ENCODE measurements around the gene INPP1.

INPP1 gene

DNA sequence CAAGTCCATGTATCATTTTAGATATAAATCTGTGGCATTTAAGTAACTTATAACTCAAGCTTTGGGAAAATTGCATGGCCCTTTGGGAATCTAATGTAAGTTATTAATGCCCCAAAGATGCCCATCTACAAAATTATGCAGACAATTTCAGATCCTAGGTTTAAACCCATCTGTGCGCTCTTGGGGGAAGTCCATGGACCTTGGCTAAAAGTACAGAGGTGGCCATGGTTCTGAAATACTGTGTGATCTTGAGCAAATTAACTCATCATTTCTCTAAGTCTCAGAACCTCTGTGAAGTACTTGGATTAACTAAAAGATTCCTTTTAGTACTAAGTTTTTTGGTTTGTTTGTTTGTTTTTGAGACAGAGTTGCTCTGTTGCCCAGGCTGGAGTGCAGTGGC lies 19.5 kb downstream of the INPP1 start:
- DNase-seq (ENCODE audit: low spot score), result no peak

DNA sequence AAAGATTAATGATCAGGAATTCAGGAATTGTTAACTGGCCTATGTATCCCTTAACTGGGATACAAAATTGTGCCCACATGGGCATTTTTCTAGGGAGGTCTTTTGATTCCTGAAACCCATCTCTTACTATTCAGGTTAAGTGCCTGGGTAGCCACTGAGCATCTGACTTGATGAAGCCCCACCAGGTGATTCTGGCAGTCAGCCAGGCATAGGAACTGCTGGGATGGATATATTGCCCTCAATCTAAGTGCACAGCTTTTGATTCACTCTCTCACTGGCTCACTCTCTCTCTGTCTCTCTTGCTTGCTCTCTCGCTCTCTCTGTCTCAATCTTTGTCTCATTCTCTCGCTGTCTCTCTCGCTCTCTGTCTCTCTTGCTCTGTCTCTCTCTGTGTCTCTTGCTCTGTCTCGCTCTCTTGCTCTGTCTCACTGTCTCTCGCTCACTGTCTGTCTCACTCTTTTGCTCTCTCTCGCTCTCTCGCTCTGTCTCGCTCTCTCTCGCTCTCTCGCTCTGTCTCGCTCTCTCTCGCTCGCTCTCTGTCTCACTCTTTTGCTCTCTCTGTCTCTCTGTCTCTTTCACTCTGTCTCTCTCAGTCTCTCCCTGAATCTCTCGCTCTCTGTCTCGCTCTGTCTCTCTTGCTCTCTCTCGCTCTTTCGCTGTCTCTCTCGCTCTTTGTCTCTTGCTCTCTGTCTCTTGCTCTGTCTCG lies 22.3 kb downstream of the INPP1 start:
- DNase-seq (ENCODE audit: low spot score), result no peak

DNA sequence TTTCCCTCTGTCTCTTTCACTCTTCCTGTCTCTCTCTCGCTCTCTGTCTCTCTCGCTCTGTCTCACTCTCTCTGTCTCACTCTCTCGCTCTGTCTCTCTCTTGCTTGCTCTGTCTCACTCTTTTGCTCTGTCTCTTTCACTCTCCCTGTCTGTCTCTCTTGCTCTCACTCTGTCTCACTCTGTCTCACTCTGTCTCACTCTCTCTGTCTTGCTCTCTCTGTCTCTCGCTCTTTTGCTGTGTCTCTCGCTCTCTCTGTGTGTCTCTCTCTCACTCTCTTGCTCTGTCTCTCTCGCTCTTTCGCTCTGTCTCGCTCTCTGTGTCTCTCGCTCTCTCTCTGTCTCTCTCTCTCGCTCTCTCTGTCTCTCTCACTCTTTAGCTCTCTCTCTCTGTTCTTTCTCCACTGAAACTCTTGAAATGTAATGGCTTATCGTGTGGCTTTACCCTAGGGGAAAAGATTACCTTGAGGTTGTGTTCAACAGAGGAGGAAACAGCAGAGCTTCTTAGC lies 22.9 kb downstream of the INPP1 start:
- DNase-seq (ENCODE audit: low spot score), result no peak

DNA sequence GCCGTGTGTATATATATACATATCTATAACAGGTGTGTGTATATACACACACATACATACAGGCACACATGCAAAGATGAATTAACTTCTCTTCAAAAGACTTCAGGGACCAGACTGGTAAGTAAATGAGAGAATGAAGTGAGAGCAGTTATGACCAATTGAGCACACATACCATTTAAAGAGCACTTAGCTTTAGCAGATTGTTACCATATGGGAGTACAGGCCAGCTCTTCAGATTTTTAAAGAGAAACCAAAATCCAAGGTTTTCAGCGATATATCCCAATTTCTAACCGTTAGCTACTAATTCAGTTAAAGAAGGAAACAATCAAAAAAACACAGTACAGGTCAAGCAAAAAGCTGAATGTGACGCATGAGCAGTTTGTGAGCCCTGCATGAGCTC lies 23.7 kb downstream of the INPP1 start:
- DNase-seq (ENCODE audit: low spot score), result no peak

DNA sequence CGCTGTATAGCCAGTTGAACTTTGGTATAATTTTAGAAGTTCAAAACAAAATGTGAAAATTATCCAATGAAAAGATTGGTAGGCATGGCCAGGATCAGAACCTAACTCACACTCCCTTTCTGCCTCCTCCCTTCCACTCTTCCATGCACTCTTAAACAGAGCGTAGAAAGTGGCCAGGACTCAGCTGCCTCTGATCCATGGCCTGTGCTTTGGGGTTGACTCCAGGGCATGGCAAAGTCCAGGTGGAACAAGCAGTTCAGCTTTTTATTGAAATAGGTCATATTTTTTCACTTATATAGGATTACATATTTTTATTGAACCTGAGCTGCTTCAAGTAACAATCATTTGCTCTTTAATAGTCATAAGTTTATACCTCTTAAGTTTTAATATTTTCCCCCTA lies 26.2 kb downstream of the INPP1 start:
- DNase-seq (ENCODE audit: low spot score), result no peak

DNA sequence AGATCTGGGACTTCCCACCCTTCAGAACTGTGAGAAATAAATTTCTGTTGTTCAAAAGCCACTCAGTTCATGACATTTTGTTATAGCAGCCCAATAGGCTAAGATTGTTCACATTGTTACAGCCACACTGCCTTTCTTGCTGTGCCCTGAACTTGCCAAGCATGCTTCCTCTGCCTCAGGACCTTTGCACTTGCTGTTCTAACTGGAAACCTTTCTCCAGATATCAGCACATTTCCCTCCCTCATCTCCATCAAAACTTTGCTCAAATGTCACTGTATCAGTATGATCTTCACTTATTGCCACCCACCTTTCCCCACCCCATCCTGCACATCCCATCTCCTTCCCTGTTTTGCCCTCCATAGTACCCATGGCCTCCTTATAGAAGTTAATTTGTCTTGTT lies 32.7 kb downstream of the INPP1 start:
- DNase-seq (ENCODE audit: low spot score), result no peak

DNA sequence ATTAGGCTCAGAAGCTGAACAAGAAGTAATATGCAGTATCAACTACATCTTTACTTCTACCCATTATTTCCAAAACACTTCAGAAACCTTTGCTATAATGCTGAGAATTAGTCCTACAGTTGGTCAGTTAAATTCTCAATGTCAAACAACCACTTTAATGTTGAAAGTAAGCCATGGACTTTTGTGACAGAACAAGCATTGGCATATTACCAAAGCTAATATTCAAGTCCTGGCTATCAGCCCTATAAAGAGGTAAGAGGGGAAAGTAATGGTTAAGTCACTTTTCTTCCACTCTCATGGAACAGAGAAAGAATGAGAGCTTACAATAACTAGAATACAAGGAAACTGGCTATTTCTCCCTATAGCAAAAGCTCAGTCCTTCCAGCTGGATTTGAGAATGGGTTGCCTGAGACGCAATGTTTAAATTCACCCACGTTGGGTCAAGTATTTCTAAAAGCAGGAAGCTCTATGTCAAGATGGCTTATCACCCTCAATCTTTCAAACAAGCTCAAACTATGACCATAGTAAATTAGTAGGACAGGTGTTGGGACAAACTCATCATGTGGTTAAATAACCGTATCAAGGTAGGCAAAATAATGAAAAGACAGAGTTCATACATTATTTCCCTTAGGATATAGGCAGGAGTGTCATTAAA lies 33.3 kb downstream of the INPP1 start:
- DNase-seq (ENCODE audit: low spot score), result no peak

DNA sequence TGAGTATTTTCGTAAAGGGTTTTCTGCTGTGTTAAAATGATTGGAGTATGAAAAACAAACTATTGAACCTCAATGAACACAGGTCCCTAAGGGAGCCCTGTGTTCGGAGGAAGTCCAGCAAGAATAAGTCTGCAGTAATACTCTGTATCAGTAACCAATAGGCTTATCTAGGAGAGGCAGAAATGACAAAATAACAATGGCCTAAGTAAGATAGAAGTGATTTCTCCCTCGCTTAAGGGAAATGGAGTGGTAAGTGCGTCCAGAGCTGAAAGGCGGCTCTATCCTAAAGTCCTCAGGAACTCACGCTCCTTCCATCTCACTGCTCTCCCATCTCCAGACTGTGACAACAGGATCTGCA lies 35.5 kb downstream of the INPP1 start:
- no peak for DNase-seq (ENCODE audit: low spot score)

DNA sequence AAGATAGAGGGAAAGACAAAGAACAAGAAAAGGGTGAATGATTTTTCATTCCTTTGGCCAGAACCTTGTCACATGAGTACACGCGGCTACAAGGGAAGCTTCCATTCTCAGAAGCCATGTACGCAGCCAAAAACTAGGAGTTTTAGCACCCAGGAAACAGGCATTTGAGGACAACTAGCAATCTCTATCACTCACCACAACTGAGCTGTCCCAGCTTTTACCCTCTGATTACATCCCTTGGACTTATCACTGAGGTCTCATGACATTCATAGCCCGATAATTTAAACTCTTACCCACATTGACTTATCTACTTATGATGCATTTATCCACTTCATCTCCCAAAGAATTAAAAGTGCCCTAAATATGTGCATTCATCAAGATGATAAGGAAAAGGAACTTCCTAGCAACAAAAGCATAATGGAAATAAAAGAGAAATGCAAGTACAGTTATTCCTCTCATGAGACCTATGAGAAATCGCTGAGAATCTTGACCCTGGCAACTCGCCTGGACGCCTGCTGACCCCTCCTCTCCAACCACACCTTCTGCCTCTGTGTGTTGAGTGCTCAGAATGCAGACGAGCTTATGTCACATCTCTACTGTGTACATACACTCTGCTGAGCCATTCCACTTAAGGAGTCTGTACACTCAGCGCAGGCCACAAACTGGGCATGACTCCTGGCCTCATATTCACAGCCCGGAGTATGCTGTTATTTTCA lies 36.0 kb downstream of the INPP1 start:
- DNase-seq (ENCODE audit: low spot score), result no peak

DNA sequence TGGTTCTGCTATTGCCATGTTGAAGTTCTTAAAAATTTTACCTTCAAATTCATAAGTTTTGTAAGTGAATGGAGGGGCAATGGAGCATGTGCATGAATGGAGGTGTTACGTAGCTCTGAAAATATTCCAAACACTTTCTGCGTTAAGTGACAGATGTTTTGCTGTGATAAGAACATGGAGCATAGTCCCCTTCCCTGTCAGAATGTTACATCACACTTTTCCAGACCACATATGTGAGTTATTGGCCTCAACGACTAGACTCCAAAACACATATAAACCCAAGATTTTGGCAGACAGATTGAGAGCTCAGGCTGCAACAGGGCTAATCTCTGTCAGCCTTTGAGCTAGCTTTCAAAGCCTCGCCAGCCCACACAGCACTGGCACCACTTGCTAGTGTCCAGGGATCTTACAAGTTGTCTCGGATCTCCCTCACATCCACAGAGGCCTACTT lies 37.6 kb downstream of the INPP1 start:
- DNase-seq (ENCODE audit: low spot score), result no peak

DNA sequence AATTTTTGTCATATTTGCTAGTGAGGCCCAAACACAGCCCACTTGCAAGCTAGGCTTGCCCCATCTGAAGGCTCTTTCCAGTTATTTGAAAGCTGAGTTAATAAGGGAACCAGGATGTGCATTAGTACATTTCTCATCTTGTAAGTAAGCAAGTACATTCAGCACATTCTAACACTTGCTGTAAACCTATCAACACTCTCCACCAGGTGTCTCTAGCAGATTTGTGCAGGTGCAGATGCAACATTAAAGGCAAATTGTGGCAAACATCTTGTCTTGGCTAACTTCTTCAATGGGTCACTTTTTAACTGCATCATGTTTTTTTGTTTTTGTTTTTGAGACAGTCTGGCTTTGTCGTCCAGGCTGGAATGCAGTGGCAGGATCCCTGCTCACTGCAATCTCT lies 39.5 kb downstream of the INPP1 start:
- peak; percentile 59 for DNase-seq (ENCODE audit: low spot score)

DNA sequence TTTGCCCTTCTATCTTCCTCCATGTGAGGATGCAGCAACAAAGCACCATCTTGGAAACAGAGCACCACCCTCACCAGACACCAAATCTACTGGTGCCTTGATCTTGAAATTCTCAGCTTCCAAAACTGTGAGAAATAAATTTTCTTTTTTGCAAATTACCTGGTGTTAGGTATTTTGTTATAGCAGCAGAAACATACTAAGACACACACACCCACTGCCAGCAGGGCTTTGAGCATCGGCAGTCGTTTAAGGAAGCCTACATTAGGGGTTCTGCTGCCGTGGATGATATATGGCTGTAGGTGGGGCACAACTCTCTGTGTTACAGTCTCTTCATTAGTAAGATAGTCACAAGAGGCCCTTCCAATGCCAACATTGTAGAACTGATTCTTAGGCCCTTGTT lies 44.0 kb downstream of the INPP1 start:
- no peak for DNase-seq (ENCODE audit: low spot score)

DNA sequence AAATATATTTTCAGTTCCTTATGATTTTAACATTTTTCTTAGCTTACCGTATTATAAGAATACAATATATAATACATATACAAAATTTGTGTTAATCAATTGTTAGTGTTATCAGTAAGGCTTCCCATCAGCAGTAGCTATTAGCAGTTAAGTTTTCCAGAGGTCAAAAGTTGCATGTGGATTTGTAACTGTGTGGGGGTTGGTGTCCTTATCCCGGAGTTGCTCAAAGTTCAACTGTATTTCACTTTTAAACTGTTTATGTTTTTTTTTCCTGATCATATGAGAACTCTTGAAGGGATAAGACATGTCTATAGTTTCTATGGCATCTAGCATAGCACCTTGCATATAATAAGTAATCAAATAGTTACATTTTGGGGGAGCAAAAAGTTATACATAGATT lies 52.9 kb downstream of the INPP1 start:
- no peak for DNase-seq (ENCODE audit: low spot score)

DNA sequence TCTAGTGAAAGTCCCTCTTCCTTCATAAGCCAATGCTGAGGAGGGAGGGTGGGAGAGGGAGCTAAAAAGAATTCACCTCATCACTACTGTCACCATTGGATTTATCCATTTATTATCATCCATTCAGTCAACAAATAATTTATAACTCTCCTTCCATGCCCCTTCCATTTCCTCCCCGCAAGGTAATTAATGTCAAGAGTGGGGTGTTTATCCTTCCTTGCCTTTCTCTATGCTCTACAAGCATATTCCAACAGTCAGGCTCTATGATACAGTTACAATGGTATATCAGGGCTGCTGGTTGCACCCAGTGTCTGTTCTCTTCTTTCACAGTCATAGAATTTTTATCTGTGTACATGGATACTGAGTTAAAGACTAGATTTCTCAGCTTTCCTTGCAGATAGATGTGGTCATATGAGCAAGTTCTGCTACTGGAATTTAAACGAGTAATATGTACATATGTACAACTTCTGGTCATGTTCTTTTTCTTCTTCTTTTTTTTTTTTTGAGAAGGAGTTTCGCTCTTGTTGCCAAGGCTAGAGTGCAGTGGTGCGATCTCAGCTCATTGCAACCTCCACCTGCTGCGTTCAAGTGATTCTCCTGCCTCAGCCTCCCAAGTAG lies 59.7 kb downstream of the INPP1 start:
- no peak for DNase-seq (ENCODE audit: low spot score)

DNA sequence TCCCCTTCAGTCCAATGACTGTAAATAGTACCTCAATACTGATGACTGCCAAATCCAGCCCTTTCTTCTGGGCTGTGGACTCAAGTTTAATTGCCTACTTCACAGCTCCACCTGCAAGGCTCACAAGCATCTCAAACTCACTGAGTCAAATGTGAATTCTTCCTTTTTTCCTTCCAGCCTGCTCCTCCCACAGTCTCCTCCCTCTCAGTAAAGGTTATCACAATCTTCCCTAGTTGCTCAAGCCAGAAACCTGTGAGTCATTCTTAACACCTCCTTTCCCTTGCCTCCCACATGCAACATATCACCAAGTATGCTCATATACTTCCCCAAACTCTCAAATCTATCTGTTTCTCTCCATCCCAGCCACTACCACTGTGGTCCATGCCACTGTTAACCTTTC lies 61.1 kb downstream of the INPP1 start:
- no peak for DNase-seq (ENCODE audit: low spot score)

DNA sequence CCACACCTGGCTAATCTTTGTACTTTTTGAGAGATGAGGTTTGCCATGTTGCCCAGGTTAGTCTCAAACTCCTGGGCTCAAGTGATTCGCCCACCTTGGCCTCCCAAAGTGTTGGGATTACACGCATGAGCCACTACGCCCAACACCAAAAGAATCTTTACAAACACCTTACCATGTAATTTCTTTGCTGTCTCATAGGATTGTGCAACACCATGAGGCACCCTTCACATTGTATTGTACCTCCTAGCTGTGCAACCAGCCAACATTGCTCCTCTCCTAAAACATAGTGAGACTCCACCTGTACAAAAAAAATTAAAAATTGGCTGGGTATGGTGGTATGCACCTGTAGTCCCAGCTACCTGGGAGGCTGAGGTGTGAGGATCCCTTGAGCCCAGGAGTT lies 61.7 kb downstream of the INPP1 start:
- no peak for DNase-seq (ENCODE audit: low spot score)

DNA sequence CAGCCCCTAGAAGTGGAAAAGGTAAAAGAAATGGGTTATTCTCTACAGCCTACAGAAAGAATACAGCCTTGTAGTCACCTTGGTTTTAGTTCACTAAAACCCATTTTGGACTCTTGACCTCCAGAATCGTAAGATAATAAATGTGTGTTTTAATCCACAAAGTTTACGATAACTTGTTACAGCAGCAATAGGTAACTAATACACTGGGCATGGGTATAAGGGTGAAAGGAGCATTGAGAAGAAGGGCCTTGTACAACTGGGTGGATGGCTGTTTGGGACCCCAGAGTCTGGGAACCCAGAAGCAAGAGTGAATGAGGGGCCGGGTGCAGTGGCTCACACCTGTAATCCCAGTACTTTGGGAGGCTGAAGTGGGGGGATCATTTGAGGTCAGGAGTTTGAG lies 62.6 kb downstream of the INPP1 start:
- no peak for DNase-seq (ENCODE audit: low spot score)

DNA sequence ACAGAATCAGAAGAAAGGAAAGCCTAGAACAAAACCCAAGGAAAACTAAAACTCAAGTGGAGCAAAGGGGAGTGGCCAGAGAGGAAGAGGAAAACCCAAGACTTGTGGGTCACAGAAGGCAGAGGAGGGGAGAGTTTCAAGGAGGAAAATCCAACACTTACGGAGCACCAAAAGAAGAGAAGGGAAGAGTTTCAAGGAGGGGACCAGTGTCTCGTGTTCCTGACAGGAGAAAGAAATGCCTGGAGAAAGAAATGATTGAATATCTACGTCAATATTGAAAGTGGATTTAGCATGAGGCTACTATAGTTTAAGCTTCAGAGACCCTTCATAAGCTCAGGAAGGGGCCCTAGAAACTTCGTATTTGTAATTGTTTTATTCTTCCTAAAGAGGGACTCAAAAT lies 63.4 kb downstream of the INPP1 start:
- no peak for DNase-seq (ENCODE audit: low spot score)

DNA sequence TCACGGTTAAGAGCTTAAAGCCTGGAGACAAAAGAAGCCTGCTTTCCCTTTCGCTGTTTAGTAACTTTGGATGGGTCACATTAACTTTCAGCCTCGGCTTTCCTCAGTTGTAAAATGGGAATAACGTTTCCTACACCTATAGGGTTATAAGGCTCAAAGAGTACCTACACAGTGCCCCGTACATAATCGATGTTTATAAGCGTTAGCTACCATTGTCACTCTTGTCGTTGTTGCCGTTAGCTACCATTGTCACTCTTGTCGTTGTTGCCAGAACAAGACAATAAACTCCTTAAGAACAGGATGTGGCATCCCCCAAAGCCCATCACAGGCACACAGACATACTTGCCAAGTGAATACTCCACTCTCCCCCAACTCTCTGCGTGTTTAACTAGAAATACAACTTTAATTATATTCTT lies 63.9 kb downstream of the INPP1 start:
- no peak for DNase-seq (ENCODE audit: low spot score)

DNA sequence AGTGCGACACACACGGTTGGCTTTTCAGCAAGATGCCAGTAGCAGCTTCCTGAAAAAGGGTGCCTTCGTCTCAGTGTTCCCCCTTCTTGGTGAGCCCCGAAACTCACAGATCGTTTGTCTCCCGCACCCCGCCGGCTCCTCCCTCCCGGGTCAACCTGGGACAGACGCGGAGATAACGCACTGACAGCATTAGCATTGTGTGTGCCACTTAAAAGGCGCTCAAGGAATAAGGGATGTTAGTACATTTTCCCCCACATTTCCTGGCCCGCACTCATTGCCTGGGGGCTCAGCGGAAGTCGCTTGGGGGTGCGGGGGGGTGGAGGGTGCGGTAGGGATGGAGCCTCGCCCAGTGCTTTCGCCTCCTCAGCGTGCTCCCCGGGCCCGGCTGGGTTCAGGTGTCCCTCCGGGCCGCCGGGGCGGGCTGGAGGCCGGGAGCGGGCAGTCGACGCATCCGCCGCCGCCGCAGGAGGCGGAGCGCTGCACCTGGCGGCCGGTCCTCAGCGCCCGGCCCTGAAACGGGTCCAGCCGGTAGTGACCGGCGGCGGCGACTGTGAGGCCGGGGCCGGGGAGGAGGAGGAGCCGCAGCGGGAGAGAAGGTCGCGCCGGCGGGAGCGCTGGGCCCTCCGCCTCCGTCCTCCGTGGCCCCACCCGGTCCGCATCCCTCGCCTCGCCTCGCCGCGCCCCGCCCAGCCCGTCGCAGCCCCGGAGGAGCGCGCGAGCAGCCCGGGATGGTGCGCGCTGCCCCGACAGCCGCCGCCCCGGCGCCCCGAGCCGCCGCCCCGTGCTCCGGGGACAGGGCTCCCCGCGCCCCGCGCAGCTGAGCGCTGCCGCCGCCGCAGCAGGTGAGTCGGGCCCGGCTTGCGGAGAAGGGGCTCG lies 64.5 kb downstream of the INPP1 start, which contains the start of gene MFSD6:
Gene MFSD6, plus strand, starts transcription at position 694 of the 876 bp plus-strand sequence. CDS start 27,675 bp downstream, outside the sequence.
- peak; percentile 69 for DNase-seq (ENCODE audit: low spot score)

DNA sequence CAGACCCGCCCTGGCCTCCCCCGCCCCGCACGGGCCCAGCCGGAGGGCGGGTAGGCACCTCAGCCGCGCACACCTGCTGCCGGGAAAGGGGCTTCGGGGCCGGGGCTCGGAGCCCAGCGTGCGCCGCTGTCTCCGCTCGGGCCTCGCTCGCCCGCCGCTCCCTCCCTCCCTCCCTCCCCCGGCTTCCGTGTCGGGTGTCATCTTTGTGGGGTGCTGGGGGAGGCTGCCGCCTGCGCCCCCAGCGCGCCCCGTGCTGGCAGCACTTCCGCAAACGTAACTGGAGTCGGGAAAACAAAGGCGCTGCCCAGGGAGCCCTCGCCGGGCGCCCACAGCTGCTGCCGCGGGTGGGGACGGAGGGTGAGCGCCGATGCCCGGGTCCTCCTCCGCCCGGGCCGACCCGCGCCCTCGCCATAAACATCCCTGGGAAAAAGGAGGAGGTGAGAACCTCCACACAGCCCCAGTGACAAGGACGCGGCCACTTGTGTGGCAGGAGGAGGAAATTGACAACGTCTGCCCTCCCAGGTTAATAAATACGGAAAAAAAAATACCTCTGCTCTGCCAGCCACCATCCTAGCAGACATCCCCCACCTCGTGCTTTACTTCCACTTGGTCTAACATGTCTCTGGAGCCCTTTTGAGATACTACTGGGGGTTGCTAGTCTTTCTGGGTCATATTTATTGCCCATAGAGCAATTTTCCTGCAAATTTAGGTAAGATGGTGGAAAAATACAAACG lies 65.3 kb downstream of the INPP1 start:
- peak; percentile 83 for DNase-seq (ENCODE audit: low spot score)

Measured in germinal center (tissue), 1 donor.